GM23338 (cell line): ENCODE results near the gene UBALD2. TPM values are rescaled to one million over a fixed set of nuclear protein-coding genes. Genes with fewer than 3 reads are reported as not detected.

ENCODE experiments used
- ATAC-seq: fragments of 200-7000 bp; cut with Tn5 transposase; 3 replicates; pipeline ENCODE4 v1.9.1; 2020
- DNase-seq: peaks from one replicate; pipeline ENCODE4 v3.0.0-alpha.2; 2015; ENCODE audit warnings: low spot score
- H2AFZ ChIP-seq: fragments of 200-600 bp; sonication (generic); 2 replicates; pipeline ENCODE4 v1.8.0; 2016; ENCODE audit warnings: antibody characterized with exemption, mild to moderate bottlenecking, moderate library complexity
- H3F3A ChIP-seq: fragments of 200-600 bp; sonication (generic); replicated peaks from 2 replicates; pipeline ENCODE4 v1.8.0; 2017; ENCODE audit warnings: antibody characterized with exemption, mixed run types, low read depth
- H3K27ac ChIP-seq: fragments of 200-600 bp; sonication (generic); 2 replicates; pipeline ENCODE4 v1.6.1; 2016; ENCODE audit warnings: low read depth
- H3K27me3 ChIP-seq: fragments of 200-600 bp; sonication (generic); 2 replicates; pipeline ENCODE4 v1.8.0; 2016; ENCODE audit warnings: mild to moderate bottlenecking, mixed run types, moderate library complexity; ENCODE audit not compliant: insufficient read depth
- H3K36me3 ChIP-seq: fragments of 200-600 bp; sonication (generic); 2 replicates; pipeline ENCODE4 v1.8.0; 2016; ENCODE audit warnings: mild to moderate bottlenecking; ENCODE audit not compliant: insufficient read depth
- H3K4me1 ChIP-seq: fragments of 200-600 bp; sonication (generic); 2 replicates; pipeline ENCODE4 v1.8.0; 2016; ENCODE audit warnings: mild to moderate bottlenecking, moderate library complexity; ENCODE audit not compliant: insufficient read depth
- H3K4me2 ChIP-seq: fragments of 200-600 bp; sonication (generic); 2 replicates; pipeline ENCODE4 v1.7.1; 2017; ENCODE audit warnings: mixed run types
- H3K4me3 ChIP-seq: fragments of 200-600 bp; sonication (generic); 2 replicates; pipeline ENCODE4 v1.6.1; 2016; ENCODE audit warnings: mixed run types
- H3K79me2 ChIP-seq: fragments of 200-600 bp; sonication (generic); replicated peaks from 2 replicates; pipeline ENCODE4 v1.8.0; 2017; ENCODE audit warnings: mild to moderate bottlenecking; ENCODE audit not compliant: insufficient read depth
- H3K9me2 ChIP-seq: fragments of 200-600 bp; sonication (generic); 2 replicates; pipeline ENCODE4 v1.8.0; 2017; ENCODE audit not compliant: insufficient read depth
- H4K20me1 ChIP-seq: fragments of 200-600 bp; sonication (generic); replicated peaks from 2 replicates; pipeline ENCODE4 v1.8.0; 2017; ENCODE audit warnings: mild to moderate bottlenecking; ENCODE audit not compliant: insufficient read depth
- H3K27ac Mint-ChIP-seq: 2 replicates; pipeline ENCODE4 v1.8.0; 2020; ENCODE audit warnings: inconsistent platforms, mild to moderate bottlenecking, moderate library complexity, mixed read lengths
- H3K27me3 Mint-ChIP-seq: 3 replicates; pipeline ENCODE4 v1.8.0; 2022; ENCODE audit warnings: low read depth, mild to moderate bottlenecking, moderate library complexity, mixed read lengths, inconsistent platforms; ENCODE audit not compliant: insufficient read depth, poor library complexity
- H3K36me3 Mint-ChIP-seq: 3 replicates; pipeline ENCODE4 v1.8.0; 2021; ENCODE audit warnings: low read depth, mild to moderate bottlenecking, inconsistent platforms, moderate library complexity, mixed read lengths
- H3K4me1 Mint-ChIP-seq: 3 replicates; pipeline ENCODE4 v1.8.0; 2020; ENCODE audit warnings: mild to moderate bottlenecking, inconsistent platforms, mixed read lengths
- H3K4me3 Mint-ChIP-seq: 3 replicates; pipeline ENCODE4 v1.8.0; 2021; ENCODE audit warnings: moderate library complexity, mild to moderate bottlenecking, inconsistent platforms, mixed read lengths
- H3K9me3 Mint-ChIP-seq: 3 replicates; pipeline ENCODE4 v1.8.0; 2020; ENCODE audit warnings: moderate library complexity, mild to moderate bottlenecking, inconsistent platforms, mixed read lengths
- CREB1 ChIP-seq: fragments of 250-450 bp; sonication (Bioruptor Pico); IDR thresholded peaks from 2 replicates; pipeline ENCODE4 v1.5.0; 2020; ENCODE audit warnings: low read depth, mild to moderate bottlenecking, moderate library complexity
- CTCF ChIP-seq, 2 experiments: fragments of 200-600 bp in 1 of 2; sonication (generic) in 1 of 2; conservative IDR thresholded peaks; 2 replicates each; pipeline versions ENCODE4 v1.5.1 to v1.6.1; 2016 to 2017; ENCODE audit warnings: antibody characterized with exemption in 2 of 2, low read depth in 2 of 2, mild to moderate bottlenecking in 2 of 2, moderate library complexity in 1 of 2
- ETS1 ChIP-seq: IDR thresholded peaks from 2 replicates; pipeline ENCODE4 v1.6.1; 2016; ENCODE audit warnings: antibody characterized with exemption
- EZH2 ChIP-seq: fragments of 200-600 bp; sonication (generic); IDR thresholded peaks from one replicate; pipeline ENCODE4 v1.8.0; 2017; ENCODE audit warnings: antibody characterized with exemption, mild to moderate bottlenecking, low read depth; ENCODE audit not compliant: unreplicated experiment
- EZH2phosphoT487 ChIP-seq: fragments of 200-600 bp; sonication (generic); IDR thresholded peaks from one replicate; pipeline ENCODE4 v1.8.1; 2018; ENCODE audit warnings: antibody characterized with exemption; ENCODE audit not compliant: unreplicated experiment
- JUNB ChIP-seq: IDR thresholded peaks from one replicate; pipeline ENCODE4 v1.6.1; 2016; ENCODE audit warnings: antibody characterized with exemption; ENCODE audit not compliant: unreplicated experiment
- NANOG ChIP-seq: IDR thresholded peaks from 2 replicates; pipeline ENCODE4 v1.6.1; 2016; ENCODE audit warnings: antibody characterized with exemption, borderline replicate concordance
- POLR2AphosphoS5 ChIP-seq: IDR thresholded peaks from 2 replicates; pipeline ENCODE4 v1.6.1; 2016; ENCODE audit warnings: antibody characterized with exemption, low read depth
- REST ChIP-seq: IDR thresholded peaks from one replicate; pipeline ENCODE4 v1.6.1; 2018; ENCODE audit warnings: antibody characterized with exemption; ENCODE audit not compliant: unreplicated experiment
- STAT1 ChIP-seq: IDR thresholded peaks from one replicate; pipeline ENCODE4 v1.6.1; 2016; ENCODE audit warnings: antibody characterized with exemption; ENCODE audit not compliant: unreplicated experiment
- ZNF331 ChIP-seq: fragments of 250-450 bp; sonication (Bioruptor Pico); IDR thresholded peaks from 2 replicates; pipeline ENCODE4 v1.5.0; 2020; ENCODE audit warnings: low read depth, mild to moderate bottlenecking, moderate library complexity
- polyA plus RNA-seq: library from polyadenylated mRNA; unstranded; fragments of >200 nt; fragmentation: Nextera tagmentation; extraction: Ambion mirVana; gene quantifications from 2 replicates; pipeline ENCODE4 v1.2.1, GENCODE V29; 2016
- total RNA-seq: library from RNA; depleted of rRNA; stranded (reverse); fragments of >200 nt; shearing (Covaris generic); gene quantifications from 2 replicates; pipeline ENCODE4 v1.2.3, GENCODE V29; 2014

UBALD2 gene
- total and polyA plus RNA-seq, 2 experiments from 2014 or later, result 2.2 to 3.1 TPM

- TF ChIP-seq CTCF (conservative IDR thresholded peaks at IDR 0.05; ENCODE audit: low read depth in 2 of 2) (no peak), NANOG (no peak), ETS1 (no peak), JUNB (no peak), STAT1 (no peak), CREB1 (CRISPR knock-in tag) (no peak), REST (no peak), ZNF331 (CRISPR knock-in tag) (no peak), EZH2phosphoT487 (no peak), POLR2AphosphoS5 (no peak), EZH2 (no peak)
These were observed 12.4 kb downstream of the UBALD2 start (continued) for GRCh38 chr17:76277300-76278267.

- DNase-seq, result no peak
- H3K9me3 Mint-ChIP-seq, result no peaks in the 10 kb centered on the region
- no peak overlapping the region for H3K27ac Mint-ChIP-seq
- peaks cover 5% of the 10 kb centered on the region for H3K27me3 Mint-ChIP-seq
- Histone ChIP-seq H3K9me2 (no peaks in the 10 kb centered on the region), H3K4me3 (no peak overlapping the region), H2AFZ (no peak overlapping the region), H3K27ac (no peak overlapping the region), H3K27me3 (no peaks in the 10 kb centered on the region), H3K4me2 (no peak overlapping the region), H3K4me1 (no peaks in the 10 kb centered on the region), H4K20me1 (no peaks in the 10 kb centered on the region), H3K36me3 (no peaks in the 10 kb centered on the region), H3K79me2 (no peaks in the 10 kb centered on the region), H3F3A (no peaks in the 10 kb centered on the region)
- ATAC-seq, result no peak
- TF ChIP-seq REST, result no peak
- TF ChIP-seq ETS1, result no peak
- TF ChIP-seq CTCF (conservative IDR thresholded peaks at IDR 0.05; ENCODE audit: low read depth in 2 of 2), result no peak
- no peak overlapping the region for H3K4me3 Mint-ChIP-seq
- H3K36me3 Mint-ChIP-seq, result no peaks in the 10 kb centered on the region
- peaks cover 1% of the 10 kb centered on the region; the same call in 1 of the 3 replicates for H3K4me1 Mint-ChIP-seq
These were observed 13.2 kb downstream of the UBALD2 start for GRCh38 chr17:76278268-76278908.
